Activated B cell treated with CpG ODN at 0.5 μM for 24 hours (primary cell): ENCODE measurements around the gene CD3E. TPM values are rescaled to one million over a fixed set of nuclear protein-coding genes. Genes with fewer than 3 reads are reported as not detected.

ENCODE experiments used
- ATAC-seq: fragments of 200-7000 bp; cut with Tn5 transposase; one replicate; pipeline ENCODE4 v1.10.0; 2021; ENCODE audit warnings: low read depth, mild to moderate bottlenecking, moderate library complexity
- CTCF ChIA-PET: fragments of 350-600 bp; sonication (Branson Sonifier 250); formaldehyde crosslinking; loops from one replicate; lab custom pipeline; 2021; ENCODE audit warnings: antibody characterized with exemption; lab: Charles Lee
- POLR2A ChIA-PET: fragments of 350-600 bp; sonication (Branson Sonifier 250); formaldehyde crosslinking; loops from one replicate; lab custom pipeline; 2021; ENCODE audit warnings: antibody characterized with exemption; lab: Charles Lee
- DNase-seq: peaks from one replicate; pipeline ENCODE4 v3.0.0; 2022
- H3K27ac Mint-ChIP-seq: one replicate; pipeline ENCODE4 v1.8.0; 2020; ENCODE audit warnings: mixed read lengths
- H3K27me3 Mint-ChIP-seq: one replicate; pipeline ENCODE4 v1.8.0; 2021; ENCODE audit warnings: mixed read lengths
- H3K36me3 Mint-ChIP-seq: one replicate; pipeline ENCODE4 v1.8.0; 2021; ENCODE audit warnings: low read depth, mixed read lengths
- H3K4me1 Mint-ChIP-seq: one replicate; pipeline ENCODE4 v1.8.0; 2021; ENCODE audit warnings: mixed read lengths
- H3K4me3 Mint-ChIP-seq: one replicate; pipeline ENCODE4 v1.8.0; 2020; ENCODE audit warnings: mild to moderate bottlenecking, mixed read lengths
- H3K9me3 Mint-ChIP-seq: one replicate; pipeline ENCODE4 v1.8.0; 2020; ENCODE audit warnings: mixed read lengths
- CTCF ChIP-seq: fragments of 200-600 bp; IDR thresholded peaks from one replicate; pipeline ENCODE4 v1.8.0; 2022; ENCODE audit warnings: antibody characterized with exemption, mild to moderate bottlenecking
- intact Hi-C: fragments of 100-400 bp; cut with micrococcal nuclease; formaldehyde crosslinking; loops from one replicate; pipeline ENCODE4 v1.15.1; 2024
- total RNA-seq: library from RNA; stranded (reverse); gene quantifications from 2 replicates; pipeline ENCODE4 v1.2.3, GENCODE V29; 2022

Gene CD3E
- total RNA-seq = 0.59 and 0.95 TPM in 2 replicates

GRCh38 chr11:118304568-118305248 lies at the start of gene CD3E:
TSS of gene CD3E (plus strand) at chr11:118304730. CDS start at chr11:118304953, 223 bp downstream.
- Mint-ChIP-seq H3K9me3 (no peaks in the 10 kb centered on the region), H3K27me3 (peaks cover 6% of the 10 kb centered on the region), H3K27ac (no peak within 1 kb of the TSS), H3K4me3 (no peak within 1 kb of the TSS), H3K4me1 (peaks cover 7% of the 10 kb centered on the region), H3K36me3 (no peaks in the 10 kb centered on the region)
- TF ChIP-seq CTCF = no peak
- ChIA-PET POLR2A (no interaction called here), CTCF (interaction anchor here (2.5 kb wide), 1 partner anchor 9 kb away, joined by 9 read pairs; no protein-coding TSS in a partner anchor)
- no peak for DNase-seq
- ATAC-seq = no peak
- intact Hi-C loops = no loop called here

- Mint-ChIP-seq H3K27me3 (peaks cover 40% of the 10 kb centered on the region), H3K4me3 (no peak overlapping the region), H3K4me1 (peaks cover 1% of the 10 kb centered on the region), H3K27ac (no peak overlapping the region), H3K36me3 (no peaks in the 10 kb centered on the region), H3K9me3 (peaks cover 3% of the 10 kb centered on the region)
- DNase-seq = no peak
- no peak for TF ChIP-seq CTCF
- intact Hi-C loops = no loop called here
- POLR2A ChIA-PET = no interaction called here
- ATAC-seq = no peak
- CTCF ChIA-PET = interaction anchor here (1.3 kb wide), 1 partner anchor 60 kb away, joined by 6 read pairs; no protein-coding TSS in a partner anchor
Measured at GRCh38 chr11:118258410-118258809, 46.1 kb upstream of the CD3E start.

GRCh38 chr11:118259138-118259537 lies 45.4 kb upstream of the CD3E start:
- Mint-ChIP-seq H3K27ac (no peak overlapping the region), H3K9me3 (peaks cover 3% of the 10 kb centered on the region), H3K4me3 (no peak overlapping the region), H3K36me3 (no peaks in the 10 kb centered on the region), H3K4me1 (peaks cover 8% of the 10 kb centered on the region), H3K27me3 (peaks cover 47% of the 10 kb centered on the region)
- no peak for TF ChIP-seq CTCF
- ChIA-PET CTCF (interaction anchor here (1.3 kb wide), 1 partner anchor 61 kb away, joined by 6 read pairs; no protein-coding TSS in a partner anchor), POLR2A (no interaction called here)
- ATAC-seq (no peak), DNase-seq (no peak)
- intact Hi-C loops = no loop called here

- POLR2A ChIA-PET = no interaction called here
- no peak for TF ChIP-seq CTCF
- ATAC-seq (no peak), DNase-seq (no peak)
- Mint-ChIP-seq H3K27me3 (peaks cover 52% of the 10 kb centered on the region), H3K9me3 (peaks cover 3% of the 10 kb centered on the region), H3K27ac (no peak overlapping the region), H3K4me1 (peaks cover 15% of the 10 kb centered on the region), H3K4me3 (no peak overlapping the region), H3K36me3 (no peaks in the 10 kb centered on the region)
- intact Hi-C loops = no loop called here
- CTCF ChIA-PET = interaction anchor here (1.7 to 1.9 kb wide), 2 partner anchors 8 to 62 kb away, joined by 3 to 13 read pairs; partner anchors contain the start of gene MPZL3
Measured at GRCh38 chr11:118260353-118260752, 44.2 kb upstream of the CD3E start.

GRCh38 chr11:118263112-118263511 lies 41.4 kb upstream of the CD3E start:
- ChIA-PET POLR2A (interaction anchor here (0.5 to 1.2 kb wide), 3 partner anchors 47 to 100 kb away, joined by 3 to 11 read pairs (median 4); no protein-coding TSS in a partner anchor), CTCF (interaction anchor here (3.9 kb wide), 1 partner anchor 65 kb away, joined by 18 read pairs; no protein-coding TSS in a partner anchor)
- intact Hi-C loops = no loop called here
- ATAC-seq = no peak
- DNase-seq = no peak
- Mint-ChIP-seq H3K4me1 (peaks cover 15% of the 10 kb centered on the region), H3K27ac (no peak overlapping the region), H3K4me3 (no peak overlapping the region), H3K36me3 (no peaks in the 10 kb centered on the region), H3K9me3 (peaks cover 3% of the 10 kb centered on the region), H3K27me3 (peaks cover 47% of the 10 kb centered on the region)
- no peak for TF ChIP-seq CTCF
